Left ventricle myocardium inferior (tissue), 1 donor: Measurements from ENCODE around the gene UNC13A. TPM values are rescaled to one million over a fixed set of nuclear protein-coding genes. Genes with fewer than 3 reads are reported as not detected.

Source experiments
- DNase-seq: peaks from one replicate; pipeline ENCODE4 v3.0.0-alpha.2; 2020
- H3K27ac ChIP-seq: fragments of 200-600 bp; replicated peaks from 2 replicates; pipeline ENCODE4 v1.8.0; 2021
- H3K27me3 ChIP-seq: fragments of 200-600 bp; 2 replicates; pipeline ENCODE4 v1.8.0; 2021; ENCODE audit warnings: low read depth
- H3K36me3 ChIP-seq: fragments of 200-600 bp; 2 replicates; pipeline ENCODE4 v1.8.0; 2021
- H3K4me1 ChIP-seq: fragments of 200-600 bp; 2 replicates; pipeline ENCODE4 v1.8.0; 2021
- H3K4me3 ChIP-seq: fragments of 200-600 bp; 2 replicates; pipeline ENCODE4 v1.8.0; 2021; ENCODE audit warnings: mild to moderate bottlenecking, moderate library complexity
- H3K9me3 ChIP-seq: fragments of 200-600 bp; replicated peaks from 2 replicates; pipeline ENCODE4 v1.8.0; 2021
- intact Hi-C: fragments of 100-400 bp; cut with micrococcal nuclease; formaldehyde crosslinking; loops from one replicate; pipeline ENCODE4 v1.11.0; 2022
- total RNA-seq: library from RNA; stranded (reverse); fragmentation: NEBNext Ultra II Directional; extraction: Animal tissue kit (Norgen Biotek cat#: 25700); gene quantifications from one replicate; pipeline ENCODE4 v1.2.1, GENCODE V29; 2021
- TF ChIP-seq, protein P1 (sequence below): fragments of 200-600 bp; IDR thresholded peaks from 2 replicates; pipeline ENCODE4 v1.8.0; 2021; ENCODE audit warnings: antibody characterized with exemption, mild to moderate bottlenecking, borderline replicate concordance
- donor health status: DM: no; HTN: yes; CAD: no; lungs with severe emphysema.

The UNC13A gene
- total RNA-seq, 1 donor from 2014 or later = 0.05 TPM

DNA sequence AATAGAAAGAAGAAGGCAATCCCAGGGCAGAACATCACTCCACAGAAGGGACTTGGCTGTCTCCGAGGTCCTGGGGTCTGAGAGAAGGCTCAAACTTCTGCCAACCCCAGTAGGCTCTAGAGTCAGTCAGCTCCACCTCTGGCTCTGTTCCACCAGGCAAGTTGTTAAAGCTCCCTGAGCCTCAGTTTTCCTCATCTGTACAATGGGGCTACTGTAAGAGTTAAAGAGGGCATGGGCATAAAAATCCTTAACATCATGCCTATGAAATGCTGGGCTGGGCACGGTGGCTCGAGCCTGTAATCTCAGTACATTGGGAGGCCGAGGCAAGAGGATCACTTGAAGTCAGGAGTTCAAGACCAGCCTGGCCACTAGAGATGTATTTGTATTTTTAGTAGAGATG lies 5.1 kb downstream of the UNC13A start:
- TF ChIP-seq, protein P1, sequence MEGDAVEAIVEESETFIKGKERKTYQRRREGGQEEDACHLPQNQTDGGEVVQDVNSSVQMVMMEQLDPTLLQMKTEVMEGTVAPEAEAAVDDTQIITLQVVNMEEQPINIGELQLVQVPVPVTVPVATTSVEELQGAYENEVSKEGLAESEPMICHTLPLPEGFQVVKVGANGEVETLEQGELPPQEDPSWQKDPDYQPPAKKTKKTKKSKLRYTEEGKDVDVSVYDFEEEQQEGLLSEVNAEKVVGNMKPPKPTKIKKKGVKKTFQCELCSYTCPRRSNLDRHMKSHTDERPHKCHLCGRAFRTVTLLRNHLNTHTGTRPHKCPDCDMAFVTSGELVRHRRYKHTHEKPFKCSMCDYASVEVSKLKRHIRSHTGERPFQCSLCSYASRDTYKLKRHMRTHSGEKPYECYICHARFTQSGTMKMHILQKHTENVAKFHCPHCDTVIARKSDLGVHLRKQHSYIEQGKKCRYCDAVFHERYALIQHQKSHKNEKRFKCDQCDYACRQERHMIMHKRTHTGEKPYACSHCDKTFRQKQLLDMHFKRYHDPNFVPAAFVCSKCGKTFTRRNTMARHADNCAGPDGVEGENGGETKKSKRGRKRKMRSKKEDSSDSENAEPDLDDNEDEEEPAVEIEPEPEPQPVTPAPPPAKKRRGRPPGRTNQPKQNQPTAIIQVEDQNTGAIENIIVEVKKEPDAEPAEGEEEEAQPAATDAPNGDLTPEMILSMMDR = no peak
- H3K4me3 ChIP-seq = no peak overlapping the region
- no peak for DNase-seq
- no peak overlapping the region for H3K27ac ChIP-seq
- H3K27me3 ChIP-seq = peaks cover 68% of the 10 kb centered on the region
- H3K4me1 ChIP-seq = peaks cover 46% of the 10 kb centered on the region
- no peaks in the 10 kb centered on the region for H3K36me3 ChIP-seq
- intact Hi-C loops = no loop called here
- H3K9me3 ChIP-seq = no peaks in the 10 kb centered on the region

DNA sequence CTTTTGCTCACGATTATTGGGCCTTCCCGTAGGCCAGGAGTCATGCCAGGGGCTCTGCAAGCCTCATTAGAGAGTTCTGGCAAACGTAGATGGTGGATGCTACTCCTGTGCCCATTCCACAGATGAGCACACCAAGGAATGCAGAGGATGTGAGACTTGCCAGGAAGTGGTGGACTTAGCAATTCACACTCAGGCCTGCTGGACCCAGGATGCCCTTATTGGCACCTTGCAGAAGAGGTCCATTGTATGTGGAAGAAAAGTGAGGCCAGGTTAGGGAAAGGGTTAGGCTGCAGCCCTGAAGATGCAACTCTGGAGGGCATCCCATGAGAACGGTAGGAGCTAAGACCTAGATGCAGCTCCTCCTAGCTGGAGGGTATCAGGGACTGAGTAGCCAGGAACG lies 5.9 kb downstream of the UNC13A start:
- DNase-seq = no peak
- H3K36me3 ChIP-seq = no peaks in the 10 kb centered on the region
- intact Hi-C loops = no loop called here
- TF ChIP-seq, protein P1 = no peak
- peaks cover 38% of the 10 kb centered on the region for H3K4me1 ChIP-seq
- H3K4me3 ChIP-seq = no peak overlapping the region
- peaks cover 60% of the 10 kb centered on the region for H3K27me3 ChIP-seq
- H3K27ac ChIP-seq = no peak overlapping the region
- H3K9me3 ChIP-seq = no peaks in the 10 kb centered on the region

DNA sequence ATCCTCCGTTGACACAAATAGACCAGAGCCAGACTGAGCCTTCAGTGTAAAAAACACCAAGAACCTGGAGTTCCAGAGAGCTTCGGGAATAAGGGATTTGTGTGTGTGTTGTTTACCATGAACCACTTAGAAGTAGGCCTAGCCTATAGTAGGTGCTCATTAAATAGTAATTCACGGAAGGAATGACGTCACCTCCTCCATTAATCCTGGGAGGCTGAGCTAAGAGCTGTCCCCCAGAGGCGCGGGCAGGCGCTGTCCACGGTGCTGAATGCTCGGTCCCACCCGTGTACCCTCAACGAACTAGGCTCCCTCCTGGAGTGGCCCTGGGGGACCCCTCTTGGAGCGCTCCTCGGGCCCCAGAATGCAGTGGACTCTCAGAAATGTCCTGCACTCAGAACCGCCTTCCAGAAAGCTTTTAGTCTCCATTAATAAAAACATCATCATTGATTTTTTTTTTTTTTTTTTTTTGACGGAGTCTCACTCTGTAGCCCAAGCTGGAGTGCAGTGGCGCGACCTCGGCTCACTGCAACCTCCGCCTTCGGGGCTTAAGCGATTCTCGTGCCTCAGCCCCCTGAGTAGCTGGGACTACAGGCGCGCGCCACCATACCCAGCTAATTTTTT lies 6.5 kb downstream of the UNC13A start:
- DNase-seq = peak; percentile 31
- TF ChIP-seq, protein P1 = no peak
- Histone ChIP-seq H3K36me3 (no peaks in the 10 kb centered on the region), H3K27ac (no peak overlapping the region), H3K27me3 (peaks cover 58% of the 10 kb centered on the region), H3K9me3 (no peaks in the 10 kb centered on the region), H3K4me1 (peaks cover 31% of the 10 kb centered on the region), H3K4me3 (no peak overlapping the region)
- intact Hi-C loops = no loop called here

DNA sequence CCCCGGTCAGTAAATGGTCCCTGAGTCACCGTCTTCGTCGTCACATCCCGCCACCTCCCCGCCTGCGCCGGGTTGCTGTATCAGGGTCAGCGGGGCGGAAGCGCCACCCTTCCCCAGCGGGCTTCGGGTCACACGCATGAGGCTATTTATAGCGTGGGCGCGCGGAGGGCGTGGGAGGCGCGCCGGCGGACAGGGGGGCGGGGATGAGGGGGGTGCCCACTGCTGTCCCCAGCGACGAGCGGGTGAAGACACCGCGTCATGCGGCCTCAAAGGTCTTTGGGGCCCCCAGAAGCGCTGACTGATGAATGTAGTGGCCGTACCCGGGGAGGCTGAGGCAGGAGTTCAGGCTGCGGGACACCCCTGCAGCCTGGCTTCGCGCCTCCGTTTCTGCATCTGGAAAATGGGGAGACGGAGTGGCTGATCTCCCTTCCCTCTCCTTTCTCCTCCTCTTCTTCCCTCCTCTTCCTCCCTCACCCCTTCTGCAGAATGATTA lies 7.9 kb downstream of the UNC13A start:
- DNase-seq = peak; percentile 82
- Histone ChIP-seq H3K9me3 (no peaks in the 10 kb centered on the region), H3K27ac (peak overlapping the region; percentile 58), H3K4me1 (peaks cover 23% of the 10 kb centered on the region), H3K27me3 (peaks cover 48% of the 10 kb centered on the region), H3K36me3 (no peaks in the 10 kb centered on the region), H3K4me3 (peak overlapping the region; percentile 60)
- TF ChIP-seq, protein P1 = no peak
- intact Hi-C loops = no loop called here

DNA sequence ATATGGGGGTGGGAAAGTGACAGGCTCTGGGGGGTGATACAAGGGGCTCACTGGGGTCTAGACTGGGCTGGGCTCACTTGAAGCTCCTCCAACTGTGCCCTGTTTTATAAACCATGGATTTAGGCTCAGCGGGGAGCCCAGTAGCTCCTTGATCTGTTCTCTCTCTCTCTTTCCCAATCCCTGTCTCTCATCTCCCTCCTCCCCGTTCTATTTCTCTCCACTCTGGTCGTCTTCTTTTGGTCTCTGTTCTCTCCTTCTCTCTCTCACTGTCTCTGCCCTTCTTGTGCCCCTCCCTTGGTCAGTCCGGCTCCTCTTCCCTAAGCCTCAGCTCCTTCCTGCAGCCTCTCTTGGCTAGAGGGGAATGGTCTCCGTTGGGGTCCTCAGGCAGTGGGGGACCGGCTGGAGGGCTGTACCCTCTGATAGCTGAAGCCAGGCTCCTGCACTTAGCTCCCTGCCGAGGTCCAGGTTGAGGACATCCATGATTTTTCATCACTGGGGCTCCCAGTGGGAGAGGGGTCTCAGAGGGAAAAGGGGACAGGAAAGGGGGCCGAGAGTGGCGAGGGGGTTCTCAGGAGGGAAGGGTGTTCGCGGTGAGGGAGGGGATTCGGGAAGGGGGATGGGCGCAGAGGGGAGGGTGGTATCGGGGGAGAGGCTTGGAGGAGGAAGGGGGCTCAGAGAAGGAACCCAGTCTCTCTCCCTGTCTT lies 8.5 kb downstream of the UNC13A start:
- TF ChIP-seq, protein P1 = no peak
- peak overlapping the region; percentile 58 for H3K27ac ChIP-seq
- H3K9me3 ChIP-seq = no peaks in the 10 kb centered on the region
- peaks cover 43% of the 10 kb centered on the region for H3K27me3 ChIP-seq
- H3K4me3 ChIP-seq = peak overlapping the region; percentile 60
- no peak for DNase-seq
- H3K36me3 ChIP-seq = no peaks in the 10 kb centered on the region
- intact Hi-C loops = no loop called here
- peaks cover 23% of the 10 kb centered on the region for H3K4me1 ChIP-seq
